DND-41 (cell line): ENCODE measurements around the gene KLHL1.

Experiments used
- ATAC-seq: fragments of 200-7000 bp; cut with Tn5 transposase; 3 replicates; pipeline ENCODE4 v1.9.1; 2021; ENCODE audit warnings: low read depth; ENCODE audit not compliant: insufficient read depth
- DNase-seq: peaks from one replicate; pipeline ENCODE4 v3.0.0-alpha.2; 2020
- H2AFZ ChIP-seq: 2 replicates; pipeline ENCODE4 v1.6.0; 2012; ENCODE audit warnings: low read depth, low read length
- H3K27ac ChIP-seq: 2 replicates; pipeline ENCODE4 v1.5.1; 2012; ENCODE audit warnings: low read length, inconsistent platforms
- H3K27me3 ChIP-seq: fragments of 200-600 bp; sonication (generic); 2 replicates; pipeline ENCODE4 v1.6.0; 2012; ENCODE audit warnings: low read length, mild to moderate bottlenecking, inconsistent platforms; ENCODE audit not compliant: insufficient read depth, poor library complexity
- H3K36me3 ChIP-seq: 2 replicates; pipeline ENCODE4 v1.5.1; 2012; ENCODE audit warnings: low read length, inconsistent platforms; ENCODE audit not compliant: insufficient read depth
- H3K4me1 ChIP-seq: 2 replicates; pipeline ENCODE4 v1.5.1; 2012; ENCODE audit warnings: mild to moderate bottlenecking, low read length; ENCODE audit not compliant: insufficient read depth
- H3K4me2 ChIP-seq: 2 replicates; pipeline ENCODE4 v1.6.0; 2012; ENCODE audit warnings: mild to moderate bottlenecking, moderate library complexity, low read length, inconsistent platforms; ENCODE audit not compliant: insufficient read depth
- H3K4me3 ChIP-seq, 2 experiments: fragments of 200-600 bp in 1 of 2; shearing (Covaris generic) in 1 of 2; 2 replicates each; pipeline ENCODE4 v1.5.1; 2012 to 2016; ENCODE audit warnings: inconsistent platforms in 2 of 2, low read length in 2 of 2, mild to moderate bottlenecking in 2 of 2, low read depth in 1 of 2, moderate library complexity in 1 of 2
- H3K79me2 ChIP-seq: 2 replicates; pipeline ENCODE4 v1.6.0; 2012; ENCODE audit warnings: low read length, inconsistent platforms; ENCODE audit not compliant: insufficient read depth
- H3K9ac ChIP-seq: 2 replicates; pipeline ENCODE4 v1.6.0; 2012; ENCODE audit warnings: low read depth, mild to moderate bottlenecking, inconsistent platforms, low read length, moderate library complexity
- H3K9me3 ChIP-seq: 2 replicates; pipeline ENCODE4 v1.5.1; 2012; ENCODE audit warnings: low read length, moderate library complexity, mild to moderate bottlenecking, inconsistent platforms; ENCODE audit not compliant: insufficient read depth, severe bottlenecking
- H4K20me1 ChIP-seq: 2 replicates; pipeline ENCODE4 v1.6.0; 2012; ENCODE audit warnings: low read length; ENCODE audit not compliant: insufficient read depth
- CTCF ChIP-seq: IDR thresholded peaks from 2 replicates; pipeline ENCODE4 v1.5.1; 2012; ENCODE audit warnings: borderline replicate concordance, low read length, moderate library complexity, mild to moderate bottlenecking; ENCODE audit not compliant: poor library complexity, severe bottlenecking; ENCODE audit errors: extremely low read depth
- EZH2 ChIP-seq: IDR thresholded peaks from 3 replicates; pipeline ENCODE4 v1.6.1; 2012; ENCODE audit warnings: borderline replicate concordance, low read depth, mild to moderate bottlenecking, moderate library complexity, low read length, inconsistent platforms; ENCODE audit not compliant: severe bottlenecking

The KLHL1 gene

GRCh38 chr13:69975496-69975895 is 132.8 kb downstream of the KLHL1 start:
- ATAC-seq (no peak), DNase-seq (no peak)
- Histone ChIP-seq H3K27ac (no peak overlapping the region), H3K36me3 (no peaks in the 10 kb centered on the region), H4K20me1 (no peaks in the 10 kb centered on the region), H3K9me3 (no peaks in the 10 kb centered on the region), H3K4me3 (no peak overlapping the region), H3K4me1 (no peaks in the 10 kb centered on the region), H3K9ac (no peak overlapping the region), H3K79me2 (no peaks in the 10 kb centered on the region), H2AFZ (no peak overlapping the region), H3K27me3 (no peaks in the 10 kb centered on the region), H3K4me2 (no peak overlapping the region)
- TF ChIP-seq CTCF (no peak), EZH2 (no peak)

- Histone ChIP-seq H3K4me3 (no peak overlapping the region), H2AFZ (no peak overlapping the region), H3K36me3 (no peaks in the 10 kb centered on the region), H3K27me3 (no peaks in the 10 kb centered on the region), H3K4me2 (no peak overlapping the region), H3K27ac (no peak overlapping the region), H3K9me3 (no peaks in the 10 kb centered on the region), H4K20me1 (no peaks in the 10 kb centered on the region), H3K79me2 (no peaks in the 10 kb centered on the region), H3K9ac (no peak overlapping the region), H3K4me1 (no peaks in the 10 kb centered on the region)
- no peak for DNase-seq
- no peak for ATAC-seq
- TF ChIP-seq CTCF (no peak), EZH2 (no peak)
These were observed 137.7 kb downstream of the KLHL1 start for GRCh38 chr13:69970520-69970919.

DNA sequence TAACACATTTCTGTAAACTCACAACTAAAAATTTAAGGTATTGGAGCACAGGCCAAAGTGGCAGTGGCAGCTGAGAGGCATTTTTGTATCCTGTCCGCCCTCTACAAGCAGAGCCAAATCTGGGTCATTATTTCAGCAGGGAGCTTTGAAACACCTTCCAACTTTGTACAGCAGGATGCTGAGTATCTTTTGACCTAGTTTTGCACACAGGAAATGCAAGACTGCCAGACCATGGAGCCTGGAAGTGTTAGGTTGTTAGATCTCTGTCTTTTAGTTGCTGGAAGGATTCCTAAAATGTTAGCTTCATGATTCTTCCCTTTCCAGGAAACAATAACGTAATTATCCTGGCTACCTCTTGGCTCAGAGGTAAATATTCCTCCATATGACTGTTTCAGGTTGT is 149.2 kb downstream of the KLHL1 start:
- H4K20me1 ChIP-seq = no peaks in the 10 kb centered on the region
- no peak overlapping the region for H2AFZ ChIP-seq
- H3K36me3 ChIP-seq = no peaks in the 10 kb centered on the region
- ATAC-seq = no peak
- no peaks in the 10 kb centered on the region for H3K4me1 ChIP-seq
- H3K4me3 ChIP-seq = no peak overlapping the region
- H3K9ac ChIP-seq = no peak overlapping the region
- H3K27ac ChIP-seq = no peak overlapping the region
- TF ChIP-seq CTCF = no peak
- TF ChIP-seq EZH2 = no peak
- H3K79me2 ChIP-seq = no peaks in the 10 kb centered on the region
- DNase-seq = no peak
- no peaks in the 10 kb centered on the region for H3K9me3 ChIP-seq
- no peak overlapping the region for H3K4me2 ChIP-seq
- no peaks in the 10 kb centered on the region for H3K27me3 ChIP-seq

DNA sequence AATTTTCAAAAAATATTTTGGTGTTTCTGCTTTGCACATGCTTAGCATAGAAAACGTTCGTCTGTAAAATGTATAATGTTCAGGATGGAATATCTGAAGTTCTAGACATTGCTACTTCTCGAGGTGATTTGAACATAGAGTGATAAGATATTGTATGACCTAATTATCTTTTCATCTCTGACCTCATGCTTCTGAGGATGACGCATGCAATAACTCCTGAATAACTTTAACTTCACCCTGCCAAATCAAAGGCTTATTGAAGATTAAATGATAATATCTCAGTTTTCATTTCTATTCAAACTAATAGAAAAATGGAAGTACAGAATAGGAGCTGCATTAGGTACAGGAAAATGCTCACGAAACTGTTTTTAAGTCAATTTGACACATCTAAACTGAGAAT is 151.4 kb downstream of the KLHL1 start:
- no peaks in the 10 kb centered on the region for H3K79me2 ChIP-seq
- H3K27me3 ChIP-seq = no peaks in the 10 kb centered on the region
- no peak for ATAC-seq
- H3K9me3 ChIP-seq = no peaks in the 10 kb centered on the region
- H3K9ac ChIP-seq = no peak overlapping the region
- H2AFZ ChIP-seq = no peak overlapping the region
- no peaks in the 10 kb centered on the region for H3K4me1 ChIP-seq
- no peak for DNase-seq
- no peak for TF ChIP-seq CTCF
- no peak for TF ChIP-seq EZH2
- no peak overlapping the region for H3K4me2 ChIP-seq
- no peak overlapping the region for H3K27ac ChIP-seq
- H3K4me3 ChIP-seq = no peak overlapping the region
- H4K20me1 ChIP-seq = no peaks in the 10 kb centered on the region
- no peaks in the 10 kb centered on the region for H3K36me3 ChIP-seq
